Gastrocnemius medialis (tissue), 4 donors: ENCODE data around the gene WNT7B. TPM values are rescaled to one million over a fixed set of nuclear protein-coding genes. Genes with fewer than 3 reads are reported as not detected.

Experiments
- ATAC-seq, 2 donors: fragments of 150-250 bp; one replicate each; pipeline ENCODE4 v1.9.1; 2016
- DNase-seq, 2 donors: peaks; one replicate each; pipeline ENCODE4 v3.0.0-alpha.2; 2019
- H3K27ac ChIP-seq, 4 donors: fragments of 200-600 bp; sonication (generic); 1 replicate in 1 of 4; 2 replicates in 3 of 4; pipeline ENCODE4 v1.5.1; 2016 to 2018; ENCODE audit warnings: mild to moderate bottlenecking in 2 of 4, moderate library complexity in 1 of 4
- H3K27me3 ChIP-seq, 3 donors: fragments of 200-600 bp; sonication (generic) in 2 of 3; 1 replicate in 1 of 3; 2 replicates in 2 of 3; pipeline versions ENCODE4 v1.5.1 to v1.6.0; 2016 to 2019; ENCODE audit warnings: mild to moderate bottlenecking in 1 of 3, moderate library complexity in 1 of 3
- H3K36me3 ChIP-seq, 2 donors: fragments of 200-600 bp; sonication (generic) in 1 of 2; one replicate each; pipeline ENCODE4 v1.5.1; 2017 to 2018
- H3K4me1 ChIP-seq, 2 donors: fragments of 200-600 bp; sonication (generic) in 1 of 2; one replicate each; pipeline ENCODE4 v1.5.1; 2016 to 2017; ENCODE audit warnings: mild to moderate bottlenecking in 2 of 2
- H3K4me3 ChIP-seq, 4 donors: fragments of 200-600 bp; sonication (generic) in 3 of 4; 1 replicate in 1 of 4; 2 replicates in 3 of 4; pipeline ENCODE4 v1.5.1; 2016 to 2019; ENCODE audit warnings: mild to moderate bottlenecking in 2 of 4
- H3K9me3 ChIP-seq, 3 donors: fragments of 200-600 bp; sonication (generic) in 2 of 3; 1 replicate in 1 of 3; 2 replicates in 2 of 3; pipeline ENCODE4 v1.5.1; 2016 to 2019
- POLR2A ChIP-seq, 2 donors: fragments of 450-650 bp; IDR thresholded peaks; one replicate each; pipeline ENCODE4 v1.6.1; 2017; ENCODE audit warnings: antibody characterized with exemption in 2 of 2, mild to moderate bottlenecking in 2 of 2, moderate library complexity in 2 of 2
- in situ Hi-C, 4 donors: fragments of 200-750 bp; cut with MboI; loops; one replicate each; pipeline versions ENCODE4 v1.15.0 to v1.8.0; 2017; ENCODE audit warnings: low sequenced_read_pairs in 4 of 4
- intact Hi-C: fragments of 100-400 bp; cut with DNase I; formaldehyde crosslinking; loops from one replicate; pipeline ENCODE4 v1.15.1; 2023; ENCODE audit warnings: low total_unique reads
- total RNA-seq, 4 donors: library from RNA; depleted of rRNA; stranded (reverse); fragments of >200 nt; gene quantifications; one replicate each; pipeline versions ENCODE4 v1.1.0 to v1.2.3, GENCODE V29; 2016
- TF ChIP-seq, protein P1 (sequence below), 5 experiments: fragments of 450-650 bp in 3 of 5; fragments of 200-600 bp in 2 of 5; sonication (generic) in 2 of 5; IDR thresholded peaks in 4 of 5; conservative IDR thresholded peaks in 1 of 5; 1 replicate in 4 of 5; 2 replicates in 1 of 5; pipeline ENCODE4 v1.5.1; 2016 to 2019; ENCODE audit warnings: antibody characterized with exemption in 5 of 5, mild to moderate bottlenecking in 3 of 5, moderate library complexity in 3 of 5

WNT7B gene
- total RNA-seq, 4 donors from 2014 or later = not detected

DNA sequence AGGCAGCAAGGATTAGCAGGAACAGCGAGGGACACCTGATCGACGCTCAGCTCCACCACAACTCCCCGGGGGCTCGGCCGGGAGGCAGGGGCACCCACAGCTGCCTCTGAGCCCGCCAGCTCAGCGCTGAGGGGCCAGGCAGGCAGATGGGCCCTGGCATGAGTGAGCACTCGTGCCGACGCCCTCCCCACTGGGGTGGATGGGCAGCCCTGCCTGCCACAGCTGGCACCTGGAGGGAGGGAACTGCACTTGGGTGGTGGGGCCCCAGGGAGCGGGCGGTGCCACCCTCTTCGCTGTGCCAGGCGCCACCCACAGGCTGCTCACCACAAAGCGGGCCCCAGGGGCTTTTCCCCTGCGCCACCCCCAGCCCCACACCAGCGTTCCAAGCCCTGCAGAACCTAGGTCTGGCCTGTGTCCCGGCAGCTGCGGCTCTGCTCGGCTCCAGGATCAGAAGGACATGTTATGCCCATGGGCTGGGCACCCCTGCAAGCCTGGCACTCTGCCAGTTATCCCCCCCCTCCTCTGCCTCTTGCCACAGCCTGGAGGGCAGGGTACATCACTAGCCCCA lies 28.8 kb downstream of the WNT7B start:
- in situ Hi-C loops = no loop called here
- H3K36me3 ChIP-seq = no peaks in the 10 kb centered on the region
- no peaks in the 10 kb centered on the region for H3K9me3 ChIP-seq
- H3K27me3 ChIP-seq = peaks cover 9 to 29% (median 21%) of the 10 kb centered on the region in 3 donors
- intact Hi-C loops = no loop called here
- TF ChIP-seq, protein P1, sequence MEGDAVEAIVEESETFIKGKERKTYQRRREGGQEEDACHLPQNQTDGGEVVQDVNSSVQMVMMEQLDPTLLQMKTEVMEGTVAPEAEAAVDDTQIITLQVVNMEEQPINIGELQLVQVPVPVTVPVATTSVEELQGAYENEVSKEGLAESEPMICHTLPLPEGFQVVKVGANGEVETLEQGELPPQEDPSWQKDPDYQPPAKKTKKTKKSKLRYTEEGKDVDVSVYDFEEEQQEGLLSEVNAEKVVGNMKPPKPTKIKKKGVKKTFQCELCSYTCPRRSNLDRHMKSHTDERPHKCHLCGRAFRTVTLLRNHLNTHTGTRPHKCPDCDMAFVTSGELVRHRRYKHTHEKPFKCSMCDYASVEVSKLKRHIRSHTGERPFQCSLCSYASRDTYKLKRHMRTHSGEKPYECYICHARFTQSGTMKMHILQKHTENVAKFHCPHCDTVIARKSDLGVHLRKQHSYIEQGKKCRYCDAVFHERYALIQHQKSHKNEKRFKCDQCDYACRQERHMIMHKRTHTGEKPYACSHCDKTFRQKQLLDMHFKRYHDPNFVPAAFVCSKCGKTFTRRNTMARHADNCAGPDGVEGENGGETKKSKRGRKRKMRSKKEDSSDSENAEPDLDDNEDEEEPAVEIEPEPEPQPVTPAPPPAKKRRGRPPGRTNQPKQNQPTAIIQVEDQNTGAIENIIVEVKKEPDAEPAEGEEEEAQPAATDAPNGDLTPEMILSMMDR (IDR thresholded peaks at IDR 0.05 in 4 of 5, conservative IDR thresholded peaks at IDR 0.05 in 1 of 5) = no peak
- TF ChIP-seq POLR2A (IDR thresholded peaks at IDR 0.05) = no peak
- H3K27ac ChIP-seq = no peak overlapping the region
- H3K4me1 ChIP-seq = peaks cover 0 to 14% of the 10 kb centered on the region in 2 donors
- DNase-seq (no peak), ATAC-seq (no peak)
- H3K4me3 ChIP-seq = no peak overlapping the region

DNA sequence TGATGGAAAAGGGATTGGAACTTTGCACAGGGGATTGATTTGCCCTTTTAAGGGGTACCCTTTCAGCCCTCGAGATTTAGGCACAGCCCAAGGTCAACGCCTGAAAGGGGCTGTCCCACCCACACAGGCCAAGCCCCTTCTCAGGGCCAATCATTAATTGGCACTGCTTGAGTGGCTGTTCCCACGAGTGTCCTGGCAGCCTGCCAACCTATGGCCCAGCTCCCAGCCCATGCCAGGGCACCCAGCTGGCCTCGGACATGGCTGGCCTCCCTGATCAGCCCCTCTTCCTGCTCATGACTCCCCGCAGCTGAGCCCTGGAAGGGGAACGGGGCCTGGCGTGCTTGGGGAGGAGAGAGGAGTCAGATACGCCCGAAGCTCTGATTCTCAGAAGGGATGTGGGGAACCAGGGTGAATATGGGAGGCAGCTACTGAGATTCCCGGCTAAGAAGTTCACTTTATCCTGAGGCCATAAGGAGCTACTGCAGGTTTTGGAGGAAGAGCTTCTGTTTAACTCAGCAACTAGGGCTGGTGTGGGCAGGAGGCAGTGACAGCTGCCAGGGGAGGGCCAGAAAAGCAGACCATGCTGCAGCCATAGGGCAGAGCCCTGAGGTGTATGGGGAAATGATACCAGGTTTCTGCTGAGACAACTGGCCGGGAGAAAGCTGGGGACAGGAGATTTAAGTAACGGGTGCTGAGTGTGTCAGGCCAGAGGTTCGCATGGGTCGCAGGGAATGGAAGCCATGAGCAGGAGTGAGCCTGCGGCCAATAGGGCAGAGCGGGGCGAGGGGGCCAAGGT lies 30.0 kb downstream of the WNT7B start:
- no peak overlapping the region for H3K27ac ChIP-seq
- H3K27me3 ChIP-seq = peaks cover 0 to 17% (median 17%) of the 10 kb centered on the region in 3 donors
- no peaks in the 10 kb centered on the region for H3K9me3 ChIP-seq
- intact Hi-C loops = no loop called here
- H3K4me1 ChIP-seq = peaks cover 0 to 3% of the 10 kb centered on the region in 2 donors
- no peak for DNase-seq
- no peak overlapping the region for H3K4me3 ChIP-seq
- ATAC-seq = no peak
- H3K36me3 ChIP-seq = no peaks in the 10 kb centered on the region
- TF ChIP-seq, protein P1 (IDR thresholded peaks at IDR 0.05 in 4 of 5, conservative IDR thresholded peaks at IDR 0.05 in 1 of 5) = no peak
- no peak for TF ChIP-seq POLR2A (IDR thresholded peaks at IDR 0.05)
- in situ Hi-C loops = no loop called here

DNA sequence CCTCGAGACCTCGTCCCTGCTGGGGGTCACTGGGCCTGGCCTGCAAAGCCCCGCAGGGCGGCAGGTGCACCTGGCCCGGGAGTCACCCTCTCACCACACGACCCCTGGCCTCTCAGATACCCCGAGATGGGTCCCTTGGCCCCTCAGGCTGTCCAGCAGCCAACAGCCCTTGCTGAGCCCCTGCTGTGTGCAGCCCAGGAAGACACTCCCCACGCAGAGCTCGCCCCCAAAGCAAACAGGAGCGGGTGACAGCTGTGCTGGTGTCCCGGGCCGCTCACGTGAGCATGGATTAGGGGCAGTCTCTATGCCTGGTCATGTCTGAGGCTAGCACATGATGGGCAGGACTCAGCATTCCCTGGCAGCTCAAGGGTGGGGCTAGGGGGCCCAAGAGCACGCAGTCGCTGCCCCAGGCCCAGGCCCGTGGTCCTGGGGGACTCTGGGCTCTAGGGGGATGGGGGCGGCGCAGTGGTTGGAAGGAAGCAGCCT lies 31.3 kb downstream of the WNT7B start:
- TF ChIP-seq POLR2A (IDR thresholded peaks at IDR 0.05) = no peak
- TF ChIP-seq, protein P1 (IDR thresholded peaks at IDR 0.05 in 4 of 5, conservative IDR thresholded peaks at IDR 0.05 in 1 of 5) = no peak
- Histone ChIP-seq H3K27ac (no peak overlapping the region), H3K36me3 (no peaks in the 10 kb centered on the region), H3K4me1 (no peaks in the 10 kb centered on the region), H3K4me3 (no peak overlapping the region), H3K27me3 (peaks cover 0 to 11% (median 9%) of the 10 kb centered on the region in 3 donors), H3K9me3 (no peaks in the 10 kb centered on the region)
- ATAC-seq (no peak), DNase-seq (no peak)
- intact Hi-C loops = no loop called here
- in situ Hi-C loops = no loop called here

DNA sequence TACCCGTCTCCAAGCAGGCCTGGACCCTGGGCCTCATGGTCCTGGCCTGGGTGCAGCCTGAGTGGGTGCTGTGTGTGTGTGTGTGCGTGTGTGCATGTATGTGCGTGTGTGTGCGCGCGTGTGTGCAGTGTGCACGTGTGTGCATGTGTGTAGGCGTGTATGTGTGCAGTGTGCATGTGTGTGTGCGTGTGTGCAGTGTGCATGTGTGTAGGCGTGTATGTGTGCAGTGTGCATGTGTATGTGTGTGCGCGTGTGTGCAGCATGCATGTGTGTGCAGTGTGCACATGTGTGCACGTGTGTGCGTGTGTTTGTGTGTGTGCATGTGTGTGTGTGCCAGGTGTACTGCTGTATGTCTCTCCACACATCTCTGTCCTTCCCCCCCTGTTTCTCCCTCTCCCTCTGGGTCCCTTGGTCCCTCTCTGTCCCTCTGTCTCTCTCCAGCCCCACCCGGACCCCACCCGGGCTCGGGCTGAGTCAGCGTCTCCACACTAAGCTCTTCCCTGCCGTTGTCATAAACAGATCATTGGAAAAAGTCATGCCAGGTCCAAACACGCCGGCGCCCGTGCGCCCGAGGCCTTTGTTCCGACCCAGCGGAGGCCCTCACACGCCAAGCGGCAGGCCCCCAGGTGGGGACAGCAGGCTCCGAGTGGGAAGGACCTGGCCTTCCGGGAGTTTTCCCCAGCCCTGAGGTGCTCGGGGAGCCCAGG lies 34.0 kb downstream of the WNT7B start:
- no peak overlapping the region for H3K27ac ChIP-seq
- no peaks in the 10 kb centered on the region for H3K36me3 ChIP-seq
- H3K27me3 ChIP-seq = peaks cover 0 to under 1% (median 0%) of the 10 kb centered on the region in 3 donors
- in situ Hi-C loops = no loop called here
- intact Hi-C loops = no loop called here
- TF ChIP-seq POLR2A (IDR thresholded peaks at IDR 0.05) = no peak
- TF ChIP-seq, protein P1 (IDR thresholded peaks at IDR 0.05 in 4 of 5, conservative IDR thresholded peaks at IDR 0.05 in 1 of 5) = no peak
- no peak for DNase-seq
- no peak for ATAC-seq
- H3K4me1 ChIP-seq = no peaks in the 10 kb centered on the region
- no peak overlapping the region for H3K4me3 ChIP-seq
- H3K9me3 ChIP-seq = no peaks in the 10 kb centered on the region
